ENCODE results near the gene TBCD.

TBCD gene

DNA sequence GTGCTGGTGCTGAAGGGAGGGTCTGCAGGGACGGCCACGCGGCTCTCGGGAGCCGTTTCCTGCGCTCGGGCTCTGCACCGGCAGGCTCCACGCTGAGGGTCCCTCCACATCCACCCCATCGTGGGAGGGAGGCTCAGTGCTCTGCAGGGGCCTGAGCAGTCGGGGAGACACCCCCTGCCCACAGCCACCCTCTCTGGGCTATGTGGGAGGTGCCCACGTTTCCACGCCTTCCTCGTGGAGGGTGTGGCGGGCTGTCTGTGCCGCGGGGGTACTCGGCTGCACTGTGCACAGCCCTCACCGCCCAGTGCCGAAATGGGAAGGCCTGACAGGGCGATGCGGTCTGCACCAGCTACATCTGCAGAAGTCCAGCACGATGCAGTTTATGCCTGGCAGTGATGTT, 113.4 kb downstream of the TBCD start:
- DNase-seq (ENCODE audit: low read depth): no peak
- no peak overlapping the region for H3K4me3 ChIP-seq (ENCODE audit: low read depth, low read length)
- TF ChIP-seq, protein P1, sequence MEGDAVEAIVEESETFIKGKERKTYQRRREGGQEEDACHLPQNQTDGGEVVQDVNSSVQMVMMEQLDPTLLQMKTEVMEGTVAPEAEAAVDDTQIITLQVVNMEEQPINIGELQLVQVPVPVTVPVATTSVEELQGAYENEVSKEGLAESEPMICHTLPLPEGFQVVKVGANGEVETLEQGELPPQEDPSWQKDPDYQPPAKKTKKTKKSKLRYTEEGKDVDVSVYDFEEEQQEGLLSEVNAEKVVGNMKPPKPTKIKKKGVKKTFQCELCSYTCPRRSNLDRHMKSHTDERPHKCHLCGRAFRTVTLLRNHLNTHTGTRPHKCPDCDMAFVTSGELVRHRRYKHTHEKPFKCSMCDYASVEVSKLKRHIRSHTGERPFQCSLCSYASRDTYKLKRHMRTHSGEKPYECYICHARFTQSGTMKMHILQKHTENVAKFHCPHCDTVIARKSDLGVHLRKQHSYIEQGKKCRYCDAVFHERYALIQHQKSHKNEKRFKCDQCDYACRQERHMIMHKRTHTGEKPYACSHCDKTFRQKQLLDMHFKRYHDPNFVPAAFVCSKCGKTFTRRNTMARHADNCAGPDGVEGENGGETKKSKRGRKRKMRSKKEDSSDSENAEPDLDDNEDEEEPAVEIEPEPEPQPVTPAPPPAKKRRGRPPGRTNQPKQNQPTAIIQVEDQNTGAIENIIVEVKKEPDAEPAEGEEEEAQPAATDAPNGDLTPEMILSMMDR (IDR thresholded peaks at IDR 0.05; ENCODE audit: control insufficient read depth, extremely low read depth, insufficient read depth): no peak

DNA sequence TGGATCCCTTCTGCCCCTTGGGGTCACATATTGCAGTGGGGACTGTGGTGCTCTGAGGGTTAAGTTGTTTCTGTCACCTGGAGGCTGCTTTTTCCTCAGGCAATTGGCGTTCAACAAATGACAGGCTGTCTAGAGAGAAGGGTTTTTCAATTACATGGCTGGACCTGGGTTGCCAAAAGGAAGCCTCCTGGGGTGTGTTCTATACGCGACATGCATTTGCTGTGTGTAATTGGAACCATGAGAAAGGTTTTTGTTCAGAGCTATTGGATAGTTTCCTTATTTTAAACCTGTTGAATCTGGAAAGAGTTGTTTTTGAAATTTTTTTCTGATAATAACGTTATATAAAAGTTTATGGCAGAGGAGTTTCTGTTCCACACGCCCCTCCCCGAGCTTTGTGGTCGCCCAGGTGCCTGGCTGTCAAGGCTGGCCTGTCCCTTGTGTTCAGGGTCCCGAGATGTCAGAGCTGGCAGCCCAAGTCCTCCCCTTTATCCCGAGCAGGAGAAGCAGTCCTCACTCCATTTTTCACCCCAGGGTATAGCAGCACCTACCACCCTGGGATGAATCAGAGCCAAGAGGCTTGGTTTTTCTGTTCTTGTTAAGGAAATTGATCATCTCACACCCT, 114.0 kb downstream of the TBCD start:
- no peak overlapping the region for H3K4me3 ChIP-seq (ENCODE audit: low read depth, low read length)
- TF ChIP-seq, protein P1 (IDR thresholded peaks at IDR 0.05; ENCODE audit: control insufficient read depth, extremely low read depth, insufficient read depth): no peak
- no peak for DNase-seq (ENCODE audit: low read depth)

DNA sequence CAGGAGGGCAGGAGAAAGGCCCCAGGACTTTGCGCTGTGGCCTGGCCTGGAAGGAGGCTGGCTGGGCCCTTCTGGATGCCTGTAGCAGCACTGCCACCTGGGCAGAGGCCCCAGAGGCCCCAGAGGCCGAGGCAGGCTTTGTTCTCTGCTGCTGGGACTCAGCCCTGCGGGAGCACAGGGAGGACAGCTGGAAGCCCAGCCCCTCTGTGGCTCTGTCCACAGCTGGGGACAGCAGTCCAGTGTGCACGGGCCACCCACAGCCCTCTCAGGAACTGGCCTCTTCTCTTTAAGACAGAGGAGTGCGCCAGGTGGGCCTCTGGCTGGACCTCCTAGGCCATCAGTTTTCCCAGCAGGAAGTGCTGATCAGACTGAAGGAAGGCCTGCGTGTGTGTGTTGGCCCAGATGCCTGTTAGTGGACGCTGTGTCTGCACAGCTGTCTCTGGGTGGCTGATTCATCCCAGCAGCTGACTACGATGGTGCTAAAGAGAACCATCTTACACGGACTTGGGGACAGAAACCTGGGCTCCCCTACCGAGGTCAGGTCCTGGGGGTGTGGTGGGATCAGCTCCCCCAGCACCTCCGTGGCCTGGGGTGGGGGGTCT, 114.8 kb downstream of the TBCD start:
- TF ChIP-seq, protein P1 (IDR thresholded peaks at IDR 0.05; ENCODE audit: control insufficient read depth, extremely low read depth, insufficient read depth): no peak
- H3K4me3 ChIP-seq (ENCODE audit: low read depth, low read length): no peak overlapping the region
- no peak for DNase-seq (ENCODE audit: low read depth)

DNA sequence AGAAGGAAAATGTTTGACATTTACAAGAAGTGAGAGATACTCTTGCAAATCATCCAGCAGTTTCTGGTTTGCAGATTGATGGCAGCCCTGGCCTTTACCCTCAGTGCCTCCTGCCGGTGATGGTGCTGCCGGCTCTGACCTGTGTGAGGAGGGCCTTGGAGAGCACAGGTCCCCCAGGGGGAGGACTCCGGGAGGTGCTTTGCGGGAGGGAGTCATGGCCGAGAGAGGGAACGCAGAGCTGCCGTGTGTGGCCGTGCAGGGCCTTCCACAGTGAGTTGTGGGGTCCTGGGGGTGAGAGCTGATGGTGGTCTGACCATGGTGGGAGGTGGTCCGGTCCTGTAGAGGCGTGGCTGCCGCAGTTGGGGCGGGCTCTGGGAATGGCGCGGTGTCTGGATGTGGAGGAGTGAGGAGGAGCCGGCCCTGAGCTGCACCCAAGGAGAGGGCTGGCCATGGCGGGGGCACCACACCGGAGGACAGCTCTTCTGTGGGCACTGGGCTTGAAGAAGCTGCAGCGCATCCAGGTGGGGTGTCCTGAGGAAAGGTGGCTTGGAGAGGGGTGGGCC, 116.0 kb downstream of the TBCD start:
- no peak overlapping the region for H3K4me3 ChIP-seq (ENCODE audit: low read depth, low read length)
- DNase-seq (ENCODE audit: low read depth): no peak
- TF ChIP-seq, protein P1 (IDR thresholded peaks at IDR 0.05; ENCODE audit: control insufficient read depth, extremely low read depth, insufficient read depth): no peak

DNA sequence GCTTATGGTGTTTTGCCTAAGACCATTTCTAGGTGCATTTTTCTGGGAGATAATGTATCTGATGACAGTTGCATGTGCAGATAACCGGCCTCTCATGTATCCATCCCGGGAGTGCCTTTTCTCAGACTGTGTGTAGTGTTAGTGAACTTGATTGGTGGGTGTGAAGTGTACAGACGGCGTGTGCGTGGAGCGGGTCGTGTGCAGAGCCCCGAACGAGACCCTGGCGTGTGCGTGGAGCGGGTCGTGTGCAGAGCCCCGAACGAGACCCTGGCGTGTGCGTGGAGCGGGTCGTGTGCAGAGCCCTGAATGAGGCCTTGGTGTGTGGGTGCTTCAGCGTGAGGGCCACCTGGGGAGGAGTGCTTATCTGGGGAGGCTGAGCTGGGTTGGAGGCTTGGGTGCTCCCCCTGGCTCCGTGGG, 116.9 kb downstream of the TBCD start:
- TF ChIP-seq, protein P1 (IDR thresholded peaks at IDR 0.05; ENCODE audit: control insufficient read depth, extremely low read depth, insufficient read depth): no peak
- no peak overlapping the region for H3K4me3 ChIP-seq (ENCODE audit: low read depth, low read length)

DNA sequence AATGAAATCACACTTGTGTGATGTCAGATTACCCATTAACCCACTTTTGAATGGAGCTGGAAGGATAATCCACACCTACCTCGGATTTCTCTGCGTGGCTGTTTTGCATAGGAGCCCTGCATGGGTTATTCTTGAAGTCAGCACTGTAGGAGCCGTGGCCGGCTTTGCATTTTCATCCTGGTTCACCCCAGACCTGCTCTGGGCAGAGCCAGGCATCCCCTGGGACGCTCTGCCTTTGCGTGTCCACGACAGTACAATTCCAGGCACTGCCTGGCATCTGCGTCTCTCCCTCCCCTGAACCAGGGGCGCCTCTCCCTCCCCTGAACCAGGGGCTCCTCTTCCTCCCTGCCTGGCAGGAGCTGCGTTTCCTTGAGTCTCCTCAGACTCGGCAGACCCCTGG, 117.7 kb downstream of the TBCD start:
- DNase-seq (ENCODE audit: low read depth): no peak
- H3K4me3 ChIP-seq (ENCODE audit: low read depth, low read length): no peak overlapping the region
- TF ChIP-seq, protein P1 (IDR thresholded peaks at IDR 0.05; ENCODE audit: control insufficient read depth, extremely low read depth, insufficient read depth): no peak

More for the DNA sequence above, 116.9 kb downstream of the TBCD start:
- DNase-seq (ENCODE audit: low read depth): no peak

All from LNCaP clone FGC (cell line).